Cardiac muscle cell (in vitro differentiated cells and primary cell): ENCODE measurements around the gene ABL1. TPM values are rescaled to one million over a fixed set of nuclear protein-coding genes. Genes with fewer than 3 reads are reported as not detected.

ENCODE experiments used
- DNase-seq, 2 donors: peaks; one replicate each; pipeline versions ENCODE4 v3.0.0 to v3.0.0-alpha.2; 2010 to 2017; ENCODE audit warnings: low read depth in 1 of 2, low spot score in 1 of 2
- H3K27ac ChIP-seq: fragments of 200-600 bp; sonication (generic); 2 replicates; pipeline ENCODE4 v1.5.1; 2016
- H3K27me3 ChIP-seq: fragments of 200-600 bp; sonication (generic); 2 replicates; pipeline ENCODE4 v1.6.0; 2016; ENCODE audit warnings: control low read depth
- H3K36me3 ChIP-seq: fragments of 200-600 bp; sonication (generic); 2 replicates; pipeline ENCODE4 v1.5.1; 2016; ENCODE audit warnings: control low read depth
- H3K4me1 ChIP-seq: fragments of 200-600 bp; sonication (generic); 2 replicates; pipeline ENCODE4 v1.8.1; 2017; ENCODE audit warnings: low read depth, mild to moderate bottlenecking, mixed run types
- H3K4me3 ChIP-seq: fragments of 200-600 bp; sonication (generic); 2 replicates; pipeline ENCODE4 v1.5.1; 2016; ENCODE audit warnings: mild to moderate bottlenecking
- H3K9me3 ChIP-seq: fragments of 200-600 bp; sonication (generic); 2 replicates; pipeline ENCODE4 v1.5.1; 2017; ENCODE audit warnings: low read depth, mild to moderate bottlenecking, control low read depth
- CTCF ChIP-seq: IDR thresholded peaks from 2 replicates; pipeline ENCODE4 v1.5.1; 2012; ENCODE audit warnings: low read depth, mild to moderate bottlenecking, low read length
- polyA plus RNA-seq: library from polyadenylated mRNA; unstranded; fragments of >200 nt; fragmentation: Nextera tagmentation; extraction: Ambion mirVana; gene quantifications from 2 replicates; pipeline ENCODE4 v1.2.1, GENCODE V29; 2016
- total RNA-seq: library from RNA; depleted of rRNA; stranded (reverse); fragments of >200 nt; gene quantifications from 2 replicates; pipeline ENCODE4 v1.2.3, GENCODE V29; 2016

Gene ABL1
- total and polyA plus RNA-seq, 2 experiments from 2014 or later: 41.8 to 97.1 TPM

GRCh38 chr9:130918826-130919558 lies 83.9 kb downstream of the ABL1 start:
- no peak for DNase-seq
- no peak for TF ChIP-seq CTCF
- no peaks in the 10 kb centered on the region for H3K4me1 ChIP-seq
- no peaks in the 10 kb centered on the region for H3K36me3 ChIP-seq
- H3K27me3 ChIP-seq: no peaks in the 10 kb centered on the region
- H3K27ac ChIP-seq: no peak overlapping the region
- H3K9me3 ChIP-seq: no peaks in the 10 kb centered on the region
- H3K4me3 ChIP-seq: no peak overlapping the region

- Histone ChIP-seq H3K4me3 (no peak overlapping the region), H3K9me3 (no peaks in the 10 kb centered on the region), H3K27ac (no peak overlapping the region), H3K4me1 (no peaks in the 10 kb centered on the region), H3K36me3 (no peaks in the 10 kb centered on the region), H3K27me3 (no peaks in the 10 kb centered on the region)
- no peak for TF ChIP-seq CTCF
- no peak for DNase-seq
Measured at GRCh38 chr9:130919559-130920145, 84.6 kb downstream of the ABL1 start.

GRCh38 chr9:130920233-130920632 lies 85.2 kb downstream of the ABL1 start:
- Histone ChIP-seq H3K27me3 (no peaks in the 10 kb centered on the region), H3K4me1 (no peaks in the 10 kb centered on the region), H3K4me3 (no peak overlapping the region), H3K9me3 (no peaks in the 10 kb centered on the region), H3K36me3 (no peaks in the 10 kb centered on the region), H3K27ac (no peak overlapping the region)
- no peak for TF ChIP-seq CTCF
- no peak for DNase-seq

GRCh38 chr9:130920762-130921299 lies 85.8 kb downstream of the ABL1 start:
- Histone ChIP-seq H3K4me1 (no peaks in the 10 kb centered on the region), H3K9me3 (no peaks in the 10 kb centered on the region), H3K4me3 (no peak overlapping the region), H3K27me3 (no peaks in the 10 kb centered on the region), H3K27ac (no peak overlapping the region), H3K36me3 (no peaks in the 10 kb centered on the region)
- no peak for DNase-seq
- TF ChIP-seq CTCF: no peak

- no peaks in the 10 kb centered on the region for H3K27me3 ChIP-seq
- no peaks in the 10 kb centered on the region for H3K4me1 ChIP-seq
- H3K4me3 ChIP-seq: no peak overlapping the region
- no peaks in the 10 kb centered on the region for H3K9me3 ChIP-seq
- TF ChIP-seq CTCF: no peak
- H3K36me3 ChIP-seq: no peaks in the 10 kb centered on the region
- no peak for DNase-seq
- no peak overlapping the region for H3K27ac ChIP-seq
Measured at GRCh38 chr9:130921300-130921988, 86.4 kb downstream of the ABL1 start.
